Astrocyte of the spinal cord (primary cell): ENCODE data around the gene SLC16A11.

Experiments
- DNase-seq: peaks from one replicate; pipeline ENCODE4 v3.0.0; 2011; ENCODE audit warnings: low read depth, low spot score
- H3K4me3 ChIP-seq: 2 replicates; pipeline ENCODE4 v1.5.1; 2011; ENCODE audit warnings: low read depth, mild to moderate bottlenecking, low read length, moderate library complexity
- in situ Hi-C: cut with HindIII; loops from 2 replicates; pipeline ENCODE4 v1.10.0; 2017; ENCODE audit warnings: low sequenced_read_pairs
- TF ChIP-seq, protein P1 (sequence below): IDR thresholded peaks from 2 replicates; pipeline ENCODE4 v1.5.1; 2012; ENCODE audit warnings: low read depth, mild to moderate bottlenecking, low read length, inconsistent platforms

SLC16A11 gene

DNA sequence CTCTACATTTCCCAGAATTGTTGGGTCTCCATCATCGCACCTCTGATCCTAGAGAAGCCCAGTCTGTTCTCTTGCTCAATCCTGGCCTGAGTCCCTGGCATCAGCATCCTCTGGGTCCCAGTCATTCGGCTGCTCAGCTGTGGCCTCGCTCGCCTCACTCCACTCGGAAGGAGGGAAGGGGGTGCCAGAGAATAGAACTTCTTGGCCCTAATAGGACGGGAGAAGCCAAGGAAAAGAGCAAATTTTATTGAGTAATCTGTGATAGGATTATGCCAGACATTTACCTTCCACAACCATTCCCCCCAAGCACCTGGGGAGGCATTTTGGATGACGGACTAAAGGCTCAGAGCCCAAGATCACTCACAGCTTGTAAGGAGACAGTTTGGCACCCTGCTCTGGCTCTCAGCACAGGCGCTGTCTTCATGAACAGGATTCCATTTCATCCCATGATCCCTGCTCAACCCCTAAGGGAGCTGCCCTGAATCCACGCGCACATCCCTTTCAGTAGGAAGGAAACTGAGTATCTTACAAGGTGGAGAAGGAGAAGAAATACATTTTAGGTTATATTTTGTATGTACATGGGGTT is 36.7 kb upstream of the SLC16A11 start:
- no peak for DNase-seq
- H3K4me3 ChIP-seq: no peak overlapping the region
- in situ Hi-C loops: no loop called here
- TF ChIP-seq, protein P1, sequence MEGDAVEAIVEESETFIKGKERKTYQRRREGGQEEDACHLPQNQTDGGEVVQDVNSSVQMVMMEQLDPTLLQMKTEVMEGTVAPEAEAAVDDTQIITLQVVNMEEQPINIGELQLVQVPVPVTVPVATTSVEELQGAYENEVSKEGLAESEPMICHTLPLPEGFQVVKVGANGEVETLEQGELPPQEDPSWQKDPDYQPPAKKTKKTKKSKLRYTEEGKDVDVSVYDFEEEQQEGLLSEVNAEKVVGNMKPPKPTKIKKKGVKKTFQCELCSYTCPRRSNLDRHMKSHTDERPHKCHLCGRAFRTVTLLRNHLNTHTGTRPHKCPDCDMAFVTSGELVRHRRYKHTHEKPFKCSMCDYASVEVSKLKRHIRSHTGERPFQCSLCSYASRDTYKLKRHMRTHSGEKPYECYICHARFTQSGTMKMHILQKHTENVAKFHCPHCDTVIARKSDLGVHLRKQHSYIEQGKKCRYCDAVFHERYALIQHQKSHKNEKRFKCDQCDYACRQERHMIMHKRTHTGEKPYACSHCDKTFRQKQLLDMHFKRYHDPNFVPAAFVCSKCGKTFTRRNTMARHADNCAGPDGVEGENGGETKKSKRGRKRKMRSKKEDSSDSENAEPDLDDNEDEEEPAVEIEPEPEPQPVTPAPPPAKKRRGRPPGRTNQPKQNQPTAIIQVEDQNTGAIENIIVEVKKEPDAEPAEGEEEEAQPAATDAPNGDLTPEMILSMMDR: no peak

DNA sequence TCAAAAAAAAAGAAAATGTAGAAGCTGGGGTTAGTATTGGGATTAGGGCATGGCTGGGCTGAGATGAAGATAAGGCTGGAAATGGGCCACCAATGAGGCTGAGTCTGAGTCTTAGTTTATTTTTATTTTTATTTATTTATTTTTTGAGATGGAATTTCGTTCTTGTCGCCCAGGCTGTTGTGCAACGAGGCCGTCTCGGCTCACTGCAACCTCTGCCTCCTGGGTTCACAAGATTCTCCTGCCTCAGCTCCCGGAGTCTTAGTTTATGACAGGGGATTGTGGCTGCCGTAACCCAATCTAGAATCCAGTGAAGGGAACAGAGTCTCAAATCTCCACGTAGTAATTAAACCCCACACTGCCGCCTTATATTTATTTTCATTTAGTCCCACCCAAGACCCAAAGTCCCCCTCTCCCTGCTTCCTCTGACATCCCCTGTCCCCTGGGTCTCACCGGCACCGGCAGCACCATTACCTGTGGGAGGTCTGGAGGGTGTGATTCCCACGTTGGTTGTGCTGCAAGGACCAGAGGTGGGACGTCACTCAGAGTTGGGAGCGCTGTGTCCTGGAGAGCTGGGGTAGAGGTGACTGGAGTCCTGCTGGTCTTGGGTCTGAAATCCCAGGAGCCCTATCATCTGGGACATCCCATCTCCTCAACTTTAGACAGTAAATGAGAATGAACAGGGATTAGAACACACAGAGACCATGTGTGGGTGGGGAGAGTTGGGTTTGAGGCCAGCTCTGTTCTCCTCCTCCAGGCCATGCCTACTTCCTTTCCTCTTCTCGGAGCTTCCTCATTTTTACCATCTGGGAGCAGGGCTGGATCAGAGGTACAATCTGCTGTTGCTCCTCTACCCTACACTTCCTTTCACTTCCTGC is 35.9 kb upstream of the SLC16A11 start, which contains the start of gene CLEC10A:
Gene CLEC10A (minus strand): TSS at position 671 of the 875 bp plus-strand sequence. CDS start 1,439 bp downstream, outside the sequence.
- in situ Hi-C loops: no loop called here
- TF ChIP-seq, protein P1: no peak
- DNase-seq: no peak
- H3K4me3 ChIP-seq: no peak within 1 kb of the TSS

DNA sequence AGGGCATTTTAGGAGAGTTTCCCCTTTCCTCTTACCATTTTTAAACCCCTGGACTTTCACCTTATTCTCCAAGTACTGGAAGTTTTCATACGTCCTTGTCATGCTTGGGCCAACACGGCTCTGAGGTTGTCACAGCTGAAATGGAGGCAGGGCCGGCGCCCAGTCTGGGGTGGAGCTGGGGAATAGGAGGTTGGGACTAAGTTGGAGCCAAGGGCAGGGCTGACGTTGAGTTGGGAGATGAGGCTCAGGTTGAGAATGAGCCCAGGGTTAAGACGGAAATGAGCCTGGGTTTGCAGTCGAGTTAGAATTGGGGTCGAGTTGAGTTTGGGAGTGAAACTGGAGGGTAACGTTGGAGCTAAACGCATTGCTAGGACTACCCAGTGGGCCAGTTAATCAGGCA is 34.8 kb upstream of the SLC16A11 start:
- DNase-seq: no peak
- H3K4me3 ChIP-seq: no peak overlapping the region
- in situ Hi-C loops: no loop called here
- TF ChIP-seq, protein P1: no peak

DNA sequence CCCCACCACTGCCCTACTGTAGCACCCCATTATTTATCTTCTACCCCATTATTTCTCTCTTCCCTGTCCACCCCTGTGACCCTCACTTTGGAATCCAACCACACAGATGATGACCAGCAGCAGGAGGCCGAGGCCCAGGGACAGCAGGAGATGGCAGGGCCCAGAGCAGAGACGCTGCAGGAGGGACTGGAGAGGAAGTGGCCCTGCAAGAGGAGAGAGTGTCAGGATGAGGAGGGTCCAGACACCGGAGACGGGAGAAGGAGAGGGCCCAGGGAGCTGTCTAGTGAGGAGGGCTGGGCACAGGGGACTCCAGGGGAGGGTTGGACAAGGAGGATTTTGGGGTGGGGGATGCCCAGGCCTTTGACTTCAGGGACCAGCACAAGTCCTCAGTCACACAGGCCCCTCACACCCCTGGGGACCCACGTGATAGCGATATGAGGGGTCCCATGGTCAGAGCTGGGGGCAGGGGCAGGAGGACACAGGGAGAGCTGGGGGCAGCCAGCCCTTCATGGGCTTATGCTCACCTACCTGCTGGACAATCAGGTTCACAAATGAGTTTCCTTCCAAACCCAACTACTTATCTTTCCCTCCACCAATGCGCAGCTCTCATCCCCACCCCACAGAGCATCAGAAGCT is 34.1 kb upstream of the SLC16A11 start:
- TF ChIP-seq, protein P1: no peak
- H3K4me3 ChIP-seq: no peak overlapping the region
- DNase-seq: no peak
- in situ Hi-C loops: no loop called here

DNA sequence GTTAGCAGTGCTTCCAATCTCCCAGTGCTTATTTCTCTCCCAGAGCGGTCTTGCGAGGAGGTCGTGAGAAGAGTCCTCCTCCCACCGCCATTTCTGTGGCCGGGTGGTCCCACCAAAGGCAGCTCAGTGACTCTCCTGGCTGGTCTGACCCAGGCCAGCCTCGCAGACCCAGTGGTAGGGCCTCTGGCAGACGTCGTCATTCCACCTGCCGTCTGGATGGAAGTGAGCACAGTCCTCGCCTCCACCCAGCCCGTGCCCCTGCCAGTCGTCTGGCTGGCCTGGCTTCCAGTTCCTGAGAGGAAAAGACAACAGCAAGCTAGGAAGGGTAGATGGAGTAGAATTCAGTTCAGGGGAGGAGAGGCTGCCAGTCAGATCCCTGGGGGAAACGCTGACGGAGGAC is 31.0 kb upstream of the SLC16A11 start:
- in situ Hi-C loops: no loop called here
- no peak overlapping the region for H3K4me3 ChIP-seq

DNA sequence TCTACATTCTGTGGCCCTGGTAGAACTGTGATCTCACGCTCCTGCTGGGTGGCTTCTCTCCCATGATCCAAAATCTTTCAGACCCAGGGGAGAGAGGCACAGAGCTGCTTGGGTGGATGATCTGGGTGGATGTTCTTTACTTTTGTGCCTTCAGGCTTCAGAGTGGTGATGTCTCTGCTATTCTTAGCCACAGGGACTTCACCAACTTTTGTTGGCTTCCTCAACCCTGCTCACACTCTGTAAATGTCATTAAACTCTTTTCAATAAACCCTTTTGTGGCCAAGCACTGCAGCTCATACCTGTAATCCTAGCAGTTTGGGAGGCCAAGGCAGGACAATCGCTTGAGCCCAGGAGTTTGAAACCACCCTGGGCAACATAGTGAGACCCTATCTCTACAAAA is 28.5 kb upstream of the SLC16A11 start:
- TF ChIP-seq, protein P1: no peak
- no peak for DNase-seq
- H3K4me3 ChIP-seq: no peak overlapping the region
- in situ Hi-C loops: no loop called here

More for the DNA sequence above, 31.0 kb upstream of the SLC16A11 start:
- TF ChIP-seq, protein P1: no peak
- no peak for DNase-seq
